Karpas-422 (cell line): ENCODE data around the gene PARD3B. TPM values are rescaled to one million over a fixed set of nuclear protein-coding genes. Genes with fewer than 3 reads are reported as not detected.

Experiments
- DNase-seq: peaks from one replicate; pipeline ENCODE4 v3.0.0-alpha.2; 2015
- H2AFZ ChIP-seq: fragments of 200-600 bp; sonication (generic); 2 replicates; pipeline ENCODE4 v1.6.1; 2014; ENCODE audit warnings: antibody characterized with exemption, low read length, mixed read lengths
- H3K27ac ChIP-seq: fragments of 200-600 bp; sonication (generic); 2 replicates; pipeline ENCODE4 v1.5.1; 2014; ENCODE audit warnings: mild to moderate bottlenecking, low read length, moderate library complexity
- H3K27me3 ChIP-seq: fragments of 200-600 bp; sonication (generic); 2 replicates; pipeline ENCODE4 v1.6.1; 2014; ENCODE audit warnings: low read length, mixed read lengths
- H3K36me3 ChIP-seq: fragments of 200-600 bp; sonication (generic); 2 replicates; pipeline ENCODE4 v1.6.1; 2014; ENCODE audit warnings: low read length, mixed read lengths; ENCODE audit not compliant: insufficient read depth
- H3K4me1 ChIP-seq: fragments of 200-600 bp; sonication (generic); 2 replicates; pipeline ENCODE4 v1.6.1; 2014; ENCODE audit warnings: mild to moderate bottlenecking, low read length, mixed read lengths
- H3K4me2 ChIP-seq: fragments of 200-600 bp; sonication (generic); 2 replicates; pipeline ENCODE4 v1.6.1; 2014; ENCODE audit warnings: low read length, low read depth, mild to moderate bottlenecking; ENCODE audit not compliant: poor library complexity, severe bottlenecking
- H3K4me3 ChIP-seq: fragments of 200-600 bp; sonication (generic); 2 replicates; pipeline ENCODE4 v1.5.1; 2014; ENCODE audit warnings: mild to moderate bottlenecking, antibody characterized with exemption, low read length, mixed read lengths
- H3K79me2 ChIP-seq: fragments of 200-600 bp; sonication (generic); 2 replicates; pipeline ENCODE4 v1.6.1; 2014; ENCODE audit warnings: mild to moderate bottlenecking, low read length, mixed read lengths
- H3K9ac ChIP-seq: fragments of 200-600 bp; sonication (generic); 2 replicates; pipeline ENCODE4 v1.6.0; 2014; ENCODE audit warnings: low read length
- H3K9me2 ChIP-seq: fragments of 200-600 bp; sonication (generic), shearing (Covaris generic); replicated peaks from 2 replicates; pipeline ENCODE4 v1.6.0; 2014; ENCODE audit warnings: mild to moderate bottlenecking, low read length, moderate library complexity; ENCODE audit not compliant: insufficient read depth
- H3K9me3 ChIP-seq: fragments of 300-700, 200-600 bp; sonication (generic); 2 replicates; pipeline ENCODE4 v1.6.1; 2014; ENCODE audit warnings: low read length, mixed read lengths
- H4K20me1 ChIP-seq: fragments of 200-600 bp; sonication (generic); 2 replicates; pipeline ENCODE4 v1.6.1; 2014; ENCODE audit warnings: mild to moderate bottlenecking, antibody characterized with exemption, low read length, low read depth; ENCODE audit not compliant: insufficient read depth
- total RNA-seq: library from RNA; depleted of rRNA; stranded (reverse); fragments of >200 nt; shearing (Covaris generic); gene quantifications from 2 replicates; pipeline ENCODE4 v1.2.3, GENCODE V29; 2014; ENCODE audit warnings: low replicate concordance

PARD3B gene
- total RNA-seq, 1 experiment from 2014 or later, result not detected

GRCh38 chr2:205596581-205596980 is 1051.3 kb downstream of the PARD3B start:
- no peaks in the 10 kb centered on the region for H3K9me2 ChIP-seq
- no peak overlapping the region for H3K27ac ChIP-seq
- no peaks in the 10 kb centered on the region for H3K9me3 ChIP-seq
- no peaks in the 10 kb centered on the region for H3K4me1 ChIP-seq
- no peaks in the 10 kb centered on the region for H3K27me3 ChIP-seq
- no peaks in the 10 kb centered on the region for H3K36me3 ChIP-seq
- no peak overlapping the region for H3K4me3 ChIP-seq
- no peak overlapping the region for H3K9ac ChIP-seq
- H3K79me2 ChIP-seq, result no peaks in the 10 kb centered on the region
- H4K20me1 ChIP-seq, result no peaks in the 10 kb centered on the region
- no peak overlapping the region for H3K4me2 ChIP-seq
- H2AFZ ChIP-seq, result no peak overlapping the region
- DNase-seq, result no peak

GRCh38 chr2:205605638-205606304 is 1060.5 kb downstream of the PARD3B start:
- no peak for DNase-seq
- Histone ChIP-seq H2AFZ (no peak overlapping the region), H3K9ac (no peak overlapping the region), H3K79me2 (no peaks in the 10 kb centered on the region), H3K27ac (no peak overlapping the region), H4K20me1 (no peaks in the 10 kb centered on the region), H3K4me3 (no peak overlapping the region), H3K9me3 (no peaks in the 10 kb centered on the region), H3K9me2 (no peaks in the 10 kb centered on the region), H3K4me1 (peaks cover 13% of the 10 kb centered on the region), H3K4me2 (no peak overlapping the region), H3K36me3 (no peaks in the 10 kb centered on the region), H3K27me3 (0 out of 2 replicates have a peak, but pooled peaks cover 3% of the 10 kb centered on the region)

GRCh38 chr2:205607146-205607545 is 1061.9 kb downstream of the PARD3B start:
- peaks cover 13% of the 10 kb centered on the region for H3K4me1 ChIP-seq
- no peaks in the 10 kb centered on the region for H3K9me2 ChIP-seq
- H3K27me3 ChIP-seq, result 0 out of 2 replicates have a peak, but pooled peaks cover 3% of the 10 kb centered on the region
- no peak overlapping the region for H3K9ac ChIP-seq
- no peaks in the 10 kb centered on the region for H4K20me1 ChIP-seq
- no peaks in the 10 kb centered on the region for H3K9me3 ChIP-seq
- no peak for DNase-seq
- H2AFZ ChIP-seq, result no peak overlapping the region
- H3K79me2 ChIP-seq, result no peaks in the 10 kb centered on the region
- H3K27ac ChIP-seq, result no peak overlapping the region
- no peaks in the 10 kb centered on the region for H3K36me3 ChIP-seq
- H3K4me2 ChIP-seq, result no peak overlapping the region
- no peak overlapping the region for H3K4me3 ChIP-seq

- no peaks in the 10 kb centered on the region for H3K9me2 ChIP-seq
These were observed 1063.8 kb downstream of the PARD3B start for GRCh38 chr2:205609113-205609512.

GRCh38 chr2:205610437-205610836 is 1065.2 kb downstream of the PARD3B start:
- H2AFZ ChIP-seq, result no peak overlapping the region
- no peaks in the 10 kb centered on the region for H3K79me2 ChIP-seq
- DNase-seq, result no peak
- H3K4me2 ChIP-seq, result no peak overlapping the region
- no peak overlapping the region for H3K27ac ChIP-seq
- no peaks in the 10 kb centered on the region for H3K9me2 ChIP-seq
- H4K20me1 ChIP-seq, result no peaks in the 10 kb centered on the region
- H3K9ac ChIP-seq, result no peak overlapping the region
- H3K27me3 ChIP-seq, result 0 out of 2 replicates have a peak, but pooled peaks cover 3% of the 10 kb centered on the region
- H3K36me3 ChIP-seq, result no peaks in the 10 kb centered on the region
- H3K4me3 ChIP-seq, result no peak overlapping the region
- no peaks in the 10 kb centered on the region for H3K9me3 ChIP-seq
- H3K4me1 ChIP-seq, result peaks cover 16% of the 10 kb centered on the region

More at GRCh38 chr2:205609113-205609512, 1063.8 kb downstream of the PARD3B start:
- peak; percentile 49 for DNase-seq
- Histone ChIP-seq H3K27me3 (0 out of 2 replicates have a peak, but pooled peaks cover 3% of the 10 kb centered on the region), H2AFZ (no peak overlapping the region), H3K4me1 (peaks cover 16% of the 10 kb centered on the region), H3K4me3 (no peak overlapping the region), H3K36me3 (no peaks in the 10 kb centered on the region), H3K4me2 (no peak overlapping the region), H4K20me1 (no peaks in the 10 kb centered on the region), H3K9ac (no peak overlapping the region), H3K79me2 (no peaks in the 10 kb centered on the region), H3K27ac (no peak overlapping the region), H3K9me3 (no peaks in the 10 kb centered on the region)

GRCh38 chr2:205612636-205613035 is 1067.4 kb downstream of the PARD3B start:
- no peaks in the 10 kb centered on the region for H3K36me3 ChIP-seq
- H2AFZ ChIP-seq, result peak overlapping the region; percentile 43; the same call in 1 of the 2 replicates
- H3K4me1 ChIP-seq, result peaks cover 16% of the 10 kb centered on the region
- no peak overlapping the region for H3K27ac ChIP-seq
- H4K20me1 ChIP-seq, result no peaks in the 10 kb centered on the region
- H3K9ac ChIP-seq, result no peak overlapping the region
- no peak for DNase-seq
- H3K4me3 ChIP-seq, result no peak overlapping the region
- H3K79me2 ChIP-seq, result no peaks in the 10 kb centered on the region
- H3K4me2 ChIP-seq, result no peak overlapping the region
- H3K27me3 ChIP-seq, result 0 out of 2 replicates have a peak, but pooled peaks cover 3% of the 10 kb centered on the region
- H3K9me3 ChIP-seq, result no peaks in the 10 kb centered on the region
- H3K9me2 ChIP-seq, result no peaks in the 10 kb centered on the region

- Histone ChIP-seq H3K79me2 (no peaks in the 10 kb centered on the region), H3K27me3 (0 out of 2 replicates have a peak, but pooled peaks cover 3% of the 10 kb centered on the region), H3K9me2 (no peaks in the 10 kb centered on the region), H4K20me1 (no peaks in the 10 kb centered on the region), H2AFZ (no peak overlapping the region), H3K4me3 (no peak overlapping the region), H3K9me3 (no peaks in the 10 kb centered on the region), H3K9ac (no peak overlapping the region), H3K4me2 (no peak overlapping the region), H3K36me3 (no peaks in the 10 kb centered on the region), H3K4me1 (peaks cover 14% of the 10 kb centered on the region), H3K27ac (no peak overlapping the region)
- DNase-seq, result no peak
These were observed 1068.8 kb downstream of the PARD3B start for GRCh38 chr2:205613970-205614559.

GRCh38 chr2:205614965-205615364 is 1069.7 kb downstream of the PARD3B start:
- Histone ChIP-seq H3K79me2 (no peaks in the 10 kb centered on the region), H3K4me1 (peaks cover 5% of the 10 kb centered on the region)
- no peak for DNase-seq

More at GRCh38 chr2:205614965-205615364, 1069.7 kb downstream of the PARD3B start:
- no peaks in the 10 kb centered on the region for H3K9me2 ChIP-seq
- no peaks in the 10 kb centered on the region for H3K36me3 ChIP-seq
- no peak overlapping the region for H3K4me2 ChIP-seq
- H3K27ac ChIP-seq, result no peak overlapping the region
- H2AFZ ChIP-seq, result no peak overlapping the region
- no peaks in the 10 kb centered on the region for H4K20me1 ChIP-seq
- H3K4me3 ChIP-seq, result no peak overlapping the region
- H3K27me3 ChIP-seq, result 0 out of 2 replicates have a peak, but pooled peaks cover 3% of the 10 kb centered on the region
- no peak overlapping the region for H3K9ac ChIP-seq
- no peaks in the 10 kb centered on the region for H3K9me3 ChIP-seq
